Measurements from ENCODE around the gene WLS.
"Not testable (repeated sequence)": the region's sequence is repeated elsewhere in the genome, so short reads cannot be mapped to it uniquely, and the experiment has no call there.

WLS gene

GRCh38 chr1:68173936-68174737, 58.2 kb downstream of the WLS start:
- TF ChIP-seq POLR2AphosphoS5 (IDR thresholded peaks at IDR 0.05; ENCODE audit: borderline replicate concordance, low read depth, low read length) (no peak), EZH2 (IDR thresholded peaks at IDR 0.05) (no peak), FOXP2 (optimal IDR thresholded peaks at IDR 0.05; ENCODE audit: control extremely low read depth, extremely low read length, insufficient read depth) (no peak)
- H3K9ac ChIP-seq (ENCODE audit: insufficient read length): no peak overlapping the region
- no peak overlapping the region for H3K4me3 ChIP-seq
- H3K9me3 ChIP-seq (ENCODE audit: low read depth, low read length): no peaks in the 10 kb centered on the region
- no peak overlapping the region for H3K27ac ChIP-seq
- peaks cover 6% of the 10 kb centered on the region; the same call in 1 of the 2 replicates for H3K36me3 ChIP-seq (ENCODE audit: insufficient read depth, low read length)
- DNase-seq (ENCODE audit: low read depth, low spot score): no peak

DNA sequence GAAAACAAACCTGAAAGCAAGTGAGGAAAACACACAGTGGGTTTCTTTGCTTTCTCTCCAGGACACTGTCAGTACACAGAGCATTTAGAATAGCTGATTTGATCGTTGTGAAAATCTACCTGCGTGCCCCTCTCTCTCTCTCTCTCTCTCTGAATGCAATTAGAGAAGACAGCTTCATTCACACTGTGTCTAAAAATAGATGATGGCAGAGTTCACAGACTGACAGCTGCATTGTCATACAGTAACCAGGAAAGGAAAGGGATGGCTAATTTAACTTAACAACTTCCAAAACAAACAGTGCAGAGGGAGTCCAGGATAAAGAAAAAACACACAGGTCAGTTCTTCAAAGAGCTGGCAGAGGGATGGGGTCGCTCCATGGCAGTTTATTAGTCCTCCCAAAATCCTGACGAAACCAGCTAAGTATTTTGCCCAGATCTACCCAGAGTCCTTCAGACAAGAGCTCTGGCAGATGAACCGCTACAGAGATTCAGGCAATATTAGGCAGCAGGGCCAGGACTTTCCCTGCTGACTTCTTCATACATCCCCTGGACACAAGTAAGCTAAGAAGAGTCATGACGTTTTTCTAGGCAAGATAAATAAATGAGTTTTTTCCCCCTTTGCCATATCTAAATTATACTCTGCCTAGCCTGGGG, 58.9 kb downstream of the WLS start:
- no peak for TF ChIP-seq FOXP2 (optimal IDR thresholded peaks at IDR 0.05; ENCODE audit: control extremely low read depth, extremely low read length, insufficient read depth)
- no peak for TF ChIP-seq EZH2 (IDR thresholded peaks at IDR 0.05)
- no peak for TF ChIP-seq POLR2AphosphoS5 (IDR thresholded peaks at IDR 0.05; ENCODE audit: borderline replicate concordance, low read depth, low read length)
- Histone ChIP-seq H3K9me3 (ENCODE audit: low read depth, low read length) (no peaks in the 10 kb centered on the region), H3K27ac (no peak overlapping the region), H3K36me3 (ENCODE audit: insufficient read depth, low read length) (peaks cover 6% of the 10 kb centered on the region; the same call in 1 of the 2 replicates), H3K4me3 (no peak overlapping the region), H3K9ac (ENCODE audit: insufficient read length) (no peak overlapping the region)
- DNase-seq (ENCODE audit: low read depth, low spot score): no peak

DNA sequence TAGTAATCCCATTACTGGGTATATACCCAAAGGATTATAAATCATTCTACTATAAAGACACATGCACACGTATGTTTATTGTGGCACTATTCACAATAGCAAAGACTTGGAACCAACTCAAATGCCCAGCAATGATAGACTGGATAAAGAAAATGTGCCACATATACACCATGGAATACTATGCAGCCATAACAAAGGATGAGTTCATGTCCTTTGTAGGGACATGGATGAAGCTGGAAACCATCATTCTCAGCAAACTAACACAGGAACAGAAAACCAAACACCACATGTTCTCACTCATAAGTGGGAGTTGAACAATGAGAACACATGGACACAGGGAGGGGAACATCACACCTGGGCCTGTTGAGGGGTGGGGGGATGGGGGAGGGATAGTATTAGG, 60.5 kb downstream of the WLS start:
- H3K9ac ChIP-seq (ENCODE audit: insufficient read length); H3K9me3 ChIP-seq (ENCODE audit: low read depth, low read length); H3K27ac ChIP-seq; H3K36me3 ChIP-seq (ENCODE audit: insufficient read depth, low read length); H3K4me3 ChIP-seq; DNase-seq (ENCODE audit: low read depth, low spot score): not testable (repeated sequence)

- H3K4me3 ChIP-seq: no peak overlapping the region
- H3K27ac ChIP-seq: no peak overlapping the region
- no peak for DNase-seq (ENCODE audit: low read depth, low spot score)
- H3K9ac ChIP-seq (ENCODE audit: insufficient read length): no peak overlapping the region
- H3K9me3 ChIP-seq (ENCODE audit: low read depth, low read length): no peaks in the 10 kb centered on the region
- no peak for TF ChIP-seq POLR2AphosphoS5 (IDR thresholded peaks at IDR 0.05; ENCODE audit: borderline replicate concordance, low read depth, low read length)
- no peak for TF ChIP-seq EZH2 (IDR thresholded peaks at IDR 0.05)
- TF ChIP-seq FOXP2 (optimal IDR thresholded peaks at IDR 0.05; ENCODE audit: control extremely low read depth, extremely low read length, insufficient read depth): no peak
- H3K36me3 ChIP-seq (ENCODE audit: insufficient read depth, low read length): peaks cover 13% of the 10 kb centered on the region; the same call in 1 of the 2 replicates
These were observed 63.7 kb downstream of the WLS start for GRCh38 chr1:68168545-68169171.

DNA sequence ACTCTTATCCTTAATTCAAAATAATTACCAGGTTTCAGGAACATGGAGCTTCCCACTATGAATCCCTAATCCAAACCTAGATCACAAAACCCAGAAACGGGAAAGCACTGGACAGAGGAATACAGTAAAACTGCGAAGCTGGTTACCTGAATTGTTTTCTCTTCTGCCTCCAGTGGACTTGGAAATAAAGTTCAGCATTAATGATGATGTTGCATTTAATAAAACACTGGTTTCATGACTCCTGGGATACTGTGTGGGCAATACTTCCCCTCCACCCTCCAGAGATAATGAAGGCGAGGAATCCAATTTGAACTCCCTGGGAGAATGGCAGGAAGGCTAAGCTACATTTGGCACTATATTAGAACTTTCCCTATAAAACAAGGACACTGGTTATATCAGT, 65.1 kb downstream of the WLS start:
- Histone ChIP-seq H3K9ac (ENCODE audit: insufficient read length) (no peak overlapping the region), H3K4me3 (no peak overlapping the region), H3K27ac (no peak overlapping the region), H3K36me3 (ENCODE audit: insufficient read depth, low read length) (peaks cover 17% of the 10 kb centered on the region; the same call in 1 of the 2 replicates), H3K9me3 (ENCODE audit: low read depth, low read length) (no peaks in the 10 kb centered on the region)
- no peak for TF ChIP-seq FOXP2 (optimal IDR thresholded peaks at IDR 0.05; ENCODE audit: control extremely low read depth, extremely low read length, insufficient read depth)
- TF ChIP-seq POLR2AphosphoS5 (IDR thresholded peaks at IDR 0.05; ENCODE audit: borderline replicate concordance, low read depth, low read length): no peak
- TF ChIP-seq EZH2 (IDR thresholded peaks at IDR 0.05): no peak
- DNase-seq (ENCODE audit: low read depth, low spot score): no peak

DNA sequence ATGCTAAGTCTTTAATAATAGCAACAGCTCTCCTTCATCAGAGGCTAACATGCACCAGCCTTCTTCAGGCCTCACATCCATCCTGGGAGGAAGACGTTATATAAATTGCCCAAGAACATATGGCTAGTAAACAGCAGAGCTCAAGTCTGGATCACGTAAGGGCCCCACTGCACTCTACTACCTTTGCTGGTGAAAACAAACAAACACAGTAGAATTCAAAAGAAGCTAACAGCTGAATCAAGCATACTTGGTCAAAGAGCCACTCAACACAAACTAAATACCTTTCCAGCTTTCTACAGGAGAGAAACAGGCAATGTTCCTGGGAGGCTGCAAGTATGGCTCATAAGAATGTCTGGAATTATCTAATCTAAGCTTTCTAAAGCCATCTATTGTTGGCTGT, 66.0 kb downstream of the WLS start:
- TF ChIP-seq FOXP2 (optimal IDR thresholded peaks at IDR 0.05; ENCODE audit: control extremely low read depth, extremely low read length, insufficient read depth): no peak
- TF ChIP-seq POLR2AphosphoS5 (IDR thresholded peaks at IDR 0.05; ENCODE audit: borderline replicate concordance, low read depth, low read length): no peak
- no peak for TF ChIP-seq EZH2 (IDR thresholded peaks at IDR 0.05)
- Histone ChIP-seq H3K27ac (no peak overlapping the region), H3K36me3 (ENCODE audit: insufficient read depth, low read length) (peaks cover 18% of the 10 kb centered on the region; the same call in 1 of the 2 replicates), H3K4me3 (no peak overlapping the region), H3K9me3 (ENCODE audit: low read depth, low read length) (no peaks in the 10 kb centered on the region), H3K9ac (ENCODE audit: insufficient read length) (no peak overlapping the region)
- no peak for DNase-seq (ENCODE audit: low read depth, low spot score)

DNA sequence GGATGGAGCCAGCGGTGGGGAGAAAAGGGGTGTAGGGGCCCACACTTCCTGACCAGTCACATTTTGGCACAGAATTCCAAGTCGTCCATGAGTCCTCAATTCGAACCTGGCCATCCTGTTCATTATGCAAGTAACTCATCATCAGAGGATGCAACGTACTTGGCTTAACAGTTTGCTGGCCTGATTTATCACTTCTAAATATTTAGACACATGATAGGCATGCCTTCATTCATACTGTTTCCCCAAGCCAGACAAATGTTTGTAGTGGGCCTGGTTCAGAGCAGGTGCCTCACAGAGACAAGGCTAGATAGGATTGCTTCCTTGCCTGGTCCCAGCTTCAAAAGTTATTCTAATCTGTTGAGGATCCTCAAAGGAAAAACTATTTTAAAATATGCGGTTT, 66.7 kb downstream of the WLS start:
- DNase-seq (ENCODE audit: low read depth, low spot score): no peak
- H3K4me3 ChIP-seq: no peak overlapping the region
- H3K27ac ChIP-seq: no peak overlapping the region
- peaks cover 18% of the 10 kb centered on the region; the same call in 1 of the 2 replicates for H3K36me3 ChIP-seq (ENCODE audit: insufficient read depth, low read length)
- H3K9me3 ChIP-seq (ENCODE audit: low read depth, low read length): no peaks in the 10 kb centered on the region
- TF ChIP-seq EZH2 (IDR thresholded peaks at IDR 0.05) (no peak), FOXP2 (optimal IDR thresholded peaks at IDR 0.05; ENCODE audit: control extremely low read depth, extremely low read length, insufficient read depth) (no peak), POLR2AphosphoS5 (IDR thresholded peaks at IDR 0.05; ENCODE audit: borderline replicate concordance, low read depth, low read length) (no peak)
- H3K9ac ChIP-seq (ENCODE audit: insufficient read length): no peak overlapping the region

- H3K9ac ChIP-seq (ENCODE audit: insufficient read length): no peak overlapping the region
- H3K27ac ChIP-seq: no peak overlapping the region
- TF ChIP-seq EZH2 (IDR thresholded peaks at IDR 0.05): no peak
- TF ChIP-seq POLR2AphosphoS5 (IDR thresholded peaks at IDR 0.05; ENCODE audit: borderline replicate concordance, low read depth, low read length): no peak
- TF ChIP-seq FOXP2 (optimal IDR thresholded peaks at IDR 0.05; ENCODE audit: control extremely low read depth, extremely low read length, insufficient read depth): no peak
- H3K4me3 ChIP-seq: no peak overlapping the region
- no peak for DNase-seq (ENCODE audit: low read depth, low spot score)
- H3K9me3 ChIP-seq (ENCODE audit: low read depth, low read length): no peaks in the 10 kb centered on the region
- H3K36me3 ChIP-seq (ENCODE audit: insufficient read depth, low read length): peaks cover 18% of the 10 kb centered on the region; the same call in 1 of the 2 replicates
These were observed 67.4 kb downstream of the WLS start for GRCh38 chr1:68164918-68165317.
